Testis (tissue), 2 donors: ENCODE results near the gene ADAD2.

ENCODE experiments used
- CTCF ChIP-seq, 3 experiments: fragments of 450-650 bp in 2 of 3; fragments of 200-600 bp in 1 of 3; sonication (generic) in 1 of 3; IDR thresholded peaks; one replicate each; pipeline ENCODE4 v1.5.1; 2016 to 2019; ENCODE audit warnings: antibody characterized with exemption in 3 of 3, mild to moderate bottlenecking in 2 of 3, moderate library complexity in 1 of 3
- POLR2A ChIP-seq: fragments of 450-650 bp; IDR thresholded peaks from one replicate; pipeline ENCODE4 v1.6.1; 2017; ENCODE audit warnings: antibody characterized with exemption, mild to moderate bottlenecking, moderate library complexity

- TF ChIP-seq CTCF (IDR thresholded peaks at IDR 0.05) = no peak
- TF ChIP-seq POLR2A = no peak
These were observed 37.4 kb downstream of the ADAD2 start for GRCh38 chr16:84228256-84228838.
